Measurements from ENCODE around the gene ATP6V1G2. TPM values are rescaled to one million over a fixed set of nuclear protein-coding genes. Genes with fewer than 3 reads are reported as not detected.

Gene ATP6V1G2
- total RNA-seq, 4 donors from 2014 or later: 2.0 to 5.0 (median 2.2) TPM

- Histone ChIP-seq H3K27ac (replicated peaks in 1 of 4) (no peak overlapping the region), H3K27me3 (peaks cover 0 to 42% (median 0%) of the 10 kb centered on the region in 4 donors), H3K9me3 (no peaks in the 10 kb centered on the region), H3K4me1 (peaks cover 0 to 3% (median 0%) of the 10 kb centered on the region in 4 donors), H3K4me3 (no peak overlapping the region), H3K36me3 (no peaks in the 10 kb centered on the region)
- no peak for DNase-seq (ENCODE audit: extremely low spot score)
- intact Hi-C loops (cut with DNase I): no loop called here
- TF ChIP-seq POLR2AphosphoS5 (IDR thresholded peaks at IDR 0.05) (no peak), POLR2A (IDR thresholded peaks at IDR 0.05; ENCODE audit: low read depth) (no peak), EP300 (IDR thresholded peaks at IDR 0.05) (no peak)
- TF ChIP-seq, protein P1, sequence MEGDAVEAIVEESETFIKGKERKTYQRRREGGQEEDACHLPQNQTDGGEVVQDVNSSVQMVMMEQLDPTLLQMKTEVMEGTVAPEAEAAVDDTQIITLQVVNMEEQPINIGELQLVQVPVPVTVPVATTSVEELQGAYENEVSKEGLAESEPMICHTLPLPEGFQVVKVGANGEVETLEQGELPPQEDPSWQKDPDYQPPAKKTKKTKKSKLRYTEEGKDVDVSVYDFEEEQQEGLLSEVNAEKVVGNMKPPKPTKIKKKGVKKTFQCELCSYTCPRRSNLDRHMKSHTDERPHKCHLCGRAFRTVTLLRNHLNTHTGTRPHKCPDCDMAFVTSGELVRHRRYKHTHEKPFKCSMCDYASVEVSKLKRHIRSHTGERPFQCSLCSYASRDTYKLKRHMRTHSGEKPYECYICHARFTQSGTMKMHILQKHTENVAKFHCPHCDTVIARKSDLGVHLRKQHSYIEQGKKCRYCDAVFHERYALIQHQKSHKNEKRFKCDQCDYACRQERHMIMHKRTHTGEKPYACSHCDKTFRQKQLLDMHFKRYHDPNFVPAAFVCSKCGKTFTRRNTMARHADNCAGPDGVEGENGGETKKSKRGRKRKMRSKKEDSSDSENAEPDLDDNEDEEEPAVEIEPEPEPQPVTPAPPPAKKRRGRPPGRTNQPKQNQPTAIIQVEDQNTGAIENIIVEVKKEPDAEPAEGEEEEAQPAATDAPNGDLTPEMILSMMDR (IDR thresholded peaks at IDR 0.05): no peak
- WGBS: 89% methylated on average over 9 of the region's 9 CpGs
These were observed 27.1 kb upstream of the ATP6V1G2 start for GRCh38 chr6:31573239-31574105.

DNA sequence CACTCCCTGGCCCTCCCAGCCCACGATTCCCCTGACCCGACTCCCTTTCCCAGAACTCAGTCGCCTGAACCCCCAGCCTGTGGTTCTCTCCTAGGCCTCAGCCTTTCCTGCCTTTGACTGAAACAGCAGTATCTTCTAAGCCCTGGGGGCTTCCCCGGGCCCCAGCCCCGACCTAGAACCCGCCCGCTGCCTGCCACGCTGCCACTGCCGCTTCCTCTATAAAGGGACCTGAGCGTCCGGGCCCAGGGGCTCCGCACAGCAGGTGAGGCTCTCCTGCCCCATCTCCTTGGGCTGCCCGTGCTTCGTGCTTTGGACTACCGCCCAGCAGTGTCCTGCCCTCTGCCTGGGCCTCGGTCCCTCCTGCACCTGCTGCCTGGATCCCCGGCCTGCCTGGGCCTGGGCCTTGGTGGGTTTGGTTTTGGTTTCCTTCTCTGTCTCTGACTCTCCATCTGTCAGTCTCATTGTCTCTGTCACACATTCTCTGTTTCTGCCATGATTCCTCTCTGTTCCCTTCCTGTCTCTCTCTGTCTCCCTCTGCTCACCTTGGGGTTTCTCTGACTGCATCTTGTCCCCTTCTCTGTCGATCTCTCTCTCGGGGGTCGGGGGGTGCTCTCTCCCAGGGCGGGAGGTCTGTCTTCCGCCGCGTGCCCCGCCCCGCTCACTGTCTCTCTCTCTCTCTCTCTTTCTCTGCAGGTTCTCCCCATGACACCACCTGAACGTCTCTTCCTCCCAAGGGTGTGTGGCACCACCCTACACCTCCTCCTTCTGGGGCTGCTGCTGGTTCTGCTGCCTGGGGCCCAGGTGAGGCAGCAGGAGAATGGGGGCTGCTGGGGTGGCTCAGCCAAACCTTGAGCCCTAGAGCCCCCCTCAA is 25.9 kb upstream of the ATP6V1G2 start, which contains the start of gene LTA:
Gene LTA (plus strand): TSS at position 249 of the 871 bp plus-strand sequence. CDS start 454 bp downstream, at position 703.
- TF ChIP-seq EP300 (IDR thresholded peaks at IDR 0.05) (no peak), POLR2A (IDR thresholded peaks at IDR 0.05; ENCODE audit: low read depth) (no peak)
- TF ChIP-seq, protein P1 (IDR thresholded peaks at IDR 0.05): no peak
- Histone ChIP-seq H3K27ac (replicated peaks in 1 of 4) (no peak within 1 kb of the TSS), H3K27me3 (peaks cover 0 to 54% (median 2%) of the 10 kb centered on the region in 4 donors), H3K36me3 (no peaks in the 10 kb centered on the region), H3K4me3 (no peak within 1 kb of the TSS), H3K9me3 (no peaks in the 10 kb centered on the region), H3K4me1 (peaks cover 0 to 3% (median 0%) of the 10 kb centered on the region in 4 donors)
- DNase-seq (ENCODE audit: extremely low spot score): no peak
- 88% methylated on average over 27 of the region's 27 CpGs for WGBS
- intact Hi-C loops (cut with DNase I): no loop called here

GRCh38 chr6:31569861-31570536 is 23.6 kb upstream of the ATP6V1G2 start:
- Histone ChIP-seq H3K4me3 (no peak overlapping the region), H3K36me3 (no peaks in the 10 kb centered on the region), H3K4me1 (no peaks in the 10 kb centered on the region), H3K9me3 (no peaks in the 10 kb centered on the region), H3K27ac (replicated peaks in 1 of 4) (no peak overlapping the region), H3K27me3 (peaks cover 0 to 74% (median 2%) of the 10 kb centered on the region in 4 donors)
- DNase-seq (ENCODE audit: extremely low spot score): no peak
- intact Hi-C loops (cut with DNase I): no loop called here
- WGBS: 70% methylated on average over 1 of the region's 1 CpG
- TF ChIP-seq EP300 (IDR thresholded peaks at IDR 0.05) (no peak), POLR2AphosphoS5 (IDR thresholded peaks at IDR 0.05) (no peak), POLR2A (IDR thresholded peaks at IDR 0.05; ENCODE audit: low read depth) (no peak)
- TF ChIP-seq, protein P1 (IDR thresholded peaks at IDR 0.05): no peak

GRCh38 chr6:31568537-31568961 is 22.1 kb upstream of the ATP6V1G2 start:
- Histone ChIP-seq H3K4me3 (no peak overlapping the region), H3K36me3 (no peaks in the 10 kb centered on the region), H3K4me1 (no peaks in the 10 kb centered on the region), H3K27me3 (peaks cover 0 to 74% (median 2%) of the 10 kb centered on the region in 4 donors), H3K9me3 (no peaks in the 10 kb centered on the region), H3K27ac (replicated peaks in 1 of 4) (no peak overlapping the region)
- WGBS: 64% methylated on average over 3 of the region's 3 CpGs
- TF ChIP-seq EP300 (IDR thresholded peaks at IDR 0.05) (no peak), POLR2A (IDR thresholded peaks at IDR 0.05; ENCODE audit: low read depth) (no peak), POLR2AphosphoS5 (IDR thresholded peaks at IDR 0.05) (no peak)
- TF ChIP-seq, protein P1 (IDR thresholded peaks at IDR 0.05): no peak
- intact Hi-C loops (cut with DNase I): no loop called here
- no peak for DNase-seq (ENCODE audit: extremely low spot score)

Measured in esophagus muscularis mucosa (tissue), 4 donors.